Keratinocyte (primary cell): ENCODE results near the gene MRPL34.

Source experiments
- EZH2 ChIP-seq: IDR thresholded peaks from one replicate; pipeline ENCODE4 v1.6.1; 2012; ENCODE audit warnings: inconsistent platforms, mild to moderate bottlenecking, low read length, moderate library complexity
- TF ChIP-seq, protein P1 (sequence below), 3 experiments: IDR thresholded peaks in 1 of 3; conservative IDR thresholded peaks in 1 of 3; optimal IDR thresholded peaks in 1 of 3; 2 replicates in 2 of 3; 3 replicates in 1 of 3; pipeline versions ENCODE3 to v1.5.1; 2011; ENCODE audit warnings: low read length in 3 of 3, mild to moderate bottlenecking in 3 of 3, moderate library complexity in 2 of 3, control low read depth in 1 of 3, inconsistent platforms in 1 of 3; ENCODE audit not compliant: insufficient read depth in 2 of 3; ENCODE audit errors: extremely low read depth in 1 of 3

DNA sequence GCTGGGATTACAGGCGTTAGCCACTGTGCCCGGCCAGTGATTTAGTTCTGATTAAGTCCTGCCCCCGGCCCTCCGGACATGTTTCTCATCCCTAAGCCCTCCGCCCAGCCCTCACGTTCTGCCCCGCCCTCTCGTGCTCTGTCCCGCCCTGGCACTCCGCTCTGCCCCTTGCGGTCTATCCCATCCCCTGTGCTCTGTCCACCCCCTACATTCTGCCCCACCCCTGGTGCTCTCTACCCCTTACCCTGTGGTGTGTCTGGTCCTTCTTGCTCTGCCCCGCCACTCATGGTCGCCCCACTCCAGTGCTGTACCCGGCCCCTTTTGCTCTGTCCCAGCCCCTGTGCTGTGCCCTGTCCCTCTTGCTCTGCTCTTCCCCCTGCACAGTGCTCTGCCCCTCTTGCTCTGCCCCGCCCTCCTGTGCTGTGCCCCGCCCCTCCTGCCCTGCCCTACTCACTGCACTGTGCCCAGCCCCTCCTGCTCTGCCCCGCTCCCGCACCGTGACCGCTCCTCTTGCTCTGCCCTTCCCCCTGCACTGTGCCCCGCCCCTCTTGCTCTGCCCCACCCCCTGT lies 34.7 kb downstream of the MRPL34 start:
- TF ChIP-seq, protein P1, sequence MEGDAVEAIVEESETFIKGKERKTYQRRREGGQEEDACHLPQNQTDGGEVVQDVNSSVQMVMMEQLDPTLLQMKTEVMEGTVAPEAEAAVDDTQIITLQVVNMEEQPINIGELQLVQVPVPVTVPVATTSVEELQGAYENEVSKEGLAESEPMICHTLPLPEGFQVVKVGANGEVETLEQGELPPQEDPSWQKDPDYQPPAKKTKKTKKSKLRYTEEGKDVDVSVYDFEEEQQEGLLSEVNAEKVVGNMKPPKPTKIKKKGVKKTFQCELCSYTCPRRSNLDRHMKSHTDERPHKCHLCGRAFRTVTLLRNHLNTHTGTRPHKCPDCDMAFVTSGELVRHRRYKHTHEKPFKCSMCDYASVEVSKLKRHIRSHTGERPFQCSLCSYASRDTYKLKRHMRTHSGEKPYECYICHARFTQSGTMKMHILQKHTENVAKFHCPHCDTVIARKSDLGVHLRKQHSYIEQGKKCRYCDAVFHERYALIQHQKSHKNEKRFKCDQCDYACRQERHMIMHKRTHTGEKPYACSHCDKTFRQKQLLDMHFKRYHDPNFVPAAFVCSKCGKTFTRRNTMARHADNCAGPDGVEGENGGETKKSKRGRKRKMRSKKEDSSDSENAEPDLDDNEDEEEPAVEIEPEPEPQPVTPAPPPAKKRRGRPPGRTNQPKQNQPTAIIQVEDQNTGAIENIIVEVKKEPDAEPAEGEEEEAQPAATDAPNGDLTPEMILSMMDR (optimal IDR thresholded peaks at IDR 0.05 in 1 of 3, IDR thresholded peaks at IDR 0.05 in 1 of 3, conservative IDR thresholded peaks at IDR 0.05 in 1 of 3; ENCODE audit: extremely low read depth in 1 of 3, insufficient read depth in 2 of 3, low read length in 3 of 3), result no peak
- TF ChIP-seq EZH2, result no peak
